Measurements from ENCODE around the gene VGLL4. TPM values are rescaled to one million over a fixed set of nuclear protein-coding genes. Genes with fewer than 3 reads are reported as not detected.
A peak's percentile ranks its signal among the peaks of the same experiment; 100 is the strongest.

Gene VGLL4
- total RNA-seq, 1 experiment from 2014 or later: 41.2 TPM

- ChIA-PET CTCF (no interaction called here), POLR2A (ENCODE audit: low non-redundant PET) (no interaction called here)
- no peaks in the 10 kb centered on the region for H3K36me3 ChIP-seq (ENCODE audit: insufficient read depth, low read length, poor library complexity, severe bottlenecking)
- peaks cover 53% of the 10 kb centered on the region for H3K4me1 ChIP-seq (ENCODE audit: insufficient read depth, low read length, poor library complexity, severe bottlenecking)
- TF ChIP-seq EZH2 (IDR thresholded peaks at IDR 0.05; ENCODE audit: borderline replicate concordance, low read depth, low read length, poor library complexity, severe bottlenecking) (no peak), CTCF (conservative IDR thresholded peaks at IDR 0.05; ENCODE audit: low read depth, low read length) (no peak)
- H3K4me3 ChIP-seq (ENCODE audit: low read depth, low read length, poor library complexity, severe bottlenecking): no peak overlapping the region
- H3K27ac ChIP-seq (ENCODE audit: low read depth, low read length, poor library complexity, severe bottlenecking): peak overlapping the region; percentile 28
- no peaks in the 10 kb centered on the region for H3K27me3 ChIP-seq (replicated peaks; ENCODE audit: insufficient read depth, low read depth, low read length, poor library complexity)
- intact Hi-C loops (cut with micrococcal nuclease; ENCODE audit: unreplicated experiment): no loop called here
- BruUV-seq (replicated peaks): no TSS peak
- no peaks in the 10 kb centered on the region for H3K9me3 ChIP-seq (ENCODE audit: low read depth, low read length, poor library complexity, severe bottlenecking)
- DNase-seq (ENCODE audit: low spot score): no peak
Measured at GRCh38 chr3:11613851-11614487, 29.7 kb downstream of the VGLL4 start.

GRCh38 chr3:11613319-11613718 lies 30.4 kb downstream of the VGLL4 start:
- TF ChIP-seq EZH2 (IDR thresholded peaks at IDR 0.05; ENCODE audit: borderline replicate concordance, low read depth, low read length, poor library complexity, severe bottlenecking) (no peak), CTCF (conservative IDR thresholded peaks at IDR 0.05; ENCODE audit: low read depth, low read length) (no peak)
- BruUV-seq (replicated peaks): no TSS peak
- H3K27ac ChIP-seq (ENCODE audit: low read depth, low read length, poor library complexity, severe bottlenecking): peak overlapping the region; percentile 28

GRCh38 chr3:11612515-11613188 lies 31.1 kb downstream of the VGLL4 start:
- DNase-seq (ENCODE audit: low spot score): no peak
- Histone ChIP-seq H3K9me3 (ENCODE audit: low read depth, low read length, poor library complexity, severe bottlenecking) (no peaks in the 10 kb centered on the region), H3K4me3 (ENCODE audit: low read depth, low read length, poor library complexity, severe bottlenecking) (no peak overlapping the region), H3K4me1 (ENCODE audit: insufficient read depth, low read length, poor library complexity, severe bottlenecking) (peaks cover 62% of the 10 kb centered on the region), H3K27ac (ENCODE audit: low read depth, low read length, poor library complexity, severe bottlenecking) (peak overlapping the region; percentile 28), H3K36me3 (ENCODE audit: insufficient read depth, low read length, poor library complexity, severe bottlenecking) (no peaks in the 10 kb centered on the region), H3K27me3 (replicated peaks; ENCODE audit: insufficient read depth, low read depth, low read length, poor library complexity) (no peaks in the 10 kb centered on the region)
- CTCF ChIA-PET: no interaction called here
- TF ChIP-seq EZH2 (IDR thresholded peaks at IDR 0.05; ENCODE audit: borderline replicate concordance, low read depth, low read length, poor library complexity, severe bottlenecking) (no peak), CTCF (conservative IDR thresholded peaks at IDR 0.05; ENCODE audit: low read depth, low read length) (no peak)
- POLR2A ChIA-PET (ENCODE audit: low non-redundant PET): no interaction called here
- intact Hi-C loops (cut with micrococcal nuclease; ENCODE audit: unreplicated experiment): no loop called here
- no TSS peak for BruUV-seq (replicated peaks)

More at GRCh38 chr3:11613319-11613718, 30.4 kb downstream of the VGLL4 start:
- no peaks in the 10 kb centered on the region for H3K36me3 ChIP-seq (ENCODE audit: insufficient read depth, low read length, poor library complexity, severe bottlenecking)
- ChIA-PET CTCF (no interaction called here), POLR2A (ENCODE audit: low non-redundant PET) (no interaction called here)
- H3K4me1 ChIP-seq (ENCODE audit: insufficient read depth, low read length, poor library complexity, severe bottlenecking): peaks cover 56% of the 10 kb centered on the region
- no peak overlapping the region for H3K4me3 ChIP-seq (ENCODE audit: low read depth, low read length, poor library complexity, severe bottlenecking)
- no peaks in the 10 kb centered on the region for H3K27me3 ChIP-seq (replicated peaks; ENCODE audit: insufficient read depth, low read depth, low read length, poor library complexity)
- no peaks in the 10 kb centered on the region for H3K9me3 ChIP-seq (ENCODE audit: low read depth, low read length, poor library complexity, severe bottlenecking)
- intact Hi-C loops (cut with micrococcal nuclease; ENCODE audit: unreplicated experiment): no loop called here
- no peak for DNase-seq (ENCODE audit: low spot score)
